ENCODE measurements around the gene BLVRB.

Gene BLVRB

DNA sequence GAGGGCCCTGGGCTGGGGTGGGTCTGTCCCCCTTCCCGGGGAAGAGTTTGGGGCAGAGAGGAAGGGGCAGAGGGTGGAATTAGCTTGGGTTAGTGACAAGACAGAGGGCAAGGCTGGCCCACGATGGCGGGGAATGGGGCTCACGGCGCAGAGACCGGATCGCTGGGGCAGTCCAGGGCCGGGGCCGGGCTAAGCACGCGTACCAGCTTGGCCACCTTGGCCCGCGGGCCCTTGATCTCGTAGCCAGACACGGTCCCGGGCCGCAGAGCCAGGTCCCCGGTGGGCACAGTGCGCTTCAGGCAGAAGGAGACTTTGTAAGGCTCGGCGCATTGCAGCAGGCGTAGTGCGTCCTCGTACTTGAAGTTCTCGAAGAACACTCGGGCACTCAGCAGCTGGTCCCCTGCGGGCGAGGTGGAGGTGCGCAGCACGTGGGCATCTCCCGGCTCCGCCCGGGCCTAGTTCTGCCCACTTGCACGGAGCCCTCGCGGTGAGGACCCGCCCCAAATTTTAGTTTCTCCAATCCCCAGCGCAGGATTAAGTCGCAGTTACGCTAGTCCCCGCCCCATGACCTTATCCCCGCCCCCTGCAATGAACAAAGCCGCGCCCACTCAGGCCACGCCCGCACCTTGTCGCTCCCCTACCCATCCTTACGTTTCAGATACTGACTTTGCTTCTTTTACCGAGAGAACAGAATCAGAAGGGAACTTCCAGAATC lies 67.0 kb downstream of the BLVRB start:
- peak; percentile 76 for DNase-seq
